A673 (cell line): Measurements from ENCODE around the gene NCKAP1.

ENCODE experiments used
- CTCF ChIP-seq: fragments of 300-800, 200-600 bp; sonication (generic); conservative IDR thresholded peaks from 2 replicates; pipeline ENCODE4 v1.5.1; 2017; ENCODE audit warnings: low read depth, mild to moderate bottlenecking, antibody characterized with exemption, low read length, moderate library complexity, mixed read lengths
- EZH2 ChIP-seq: fragments of 200-600 bp; sonication (generic); IDR thresholded peaks from 2 replicates; pipeline ENCODE4 v1.6.1; 2017; ENCODE audit warnings: borderline replicate concordance, low read depth, mild to moderate bottlenecking, mixed read lengths, antibody characterized with exemption, low read length; ENCODE audit not compliant: poor library complexity, severe bottlenecking

DNA sequence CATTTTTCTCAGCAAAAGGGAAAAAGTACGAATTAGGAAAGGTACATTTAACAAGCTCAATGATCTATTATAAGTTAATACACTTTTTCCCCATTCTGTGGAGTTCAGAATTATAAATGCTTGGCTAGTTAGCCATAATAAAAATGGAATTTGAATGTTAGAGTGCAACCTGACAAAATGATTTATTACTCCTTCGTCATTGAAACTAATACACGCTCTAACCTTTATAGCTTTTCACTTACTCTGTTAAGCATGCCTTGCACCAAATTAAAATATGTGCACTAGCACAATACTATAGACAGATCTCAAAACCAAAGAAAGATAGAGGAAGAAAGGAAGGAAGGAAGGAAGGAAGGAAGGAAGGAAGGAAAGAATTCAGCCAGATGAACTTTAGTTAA is 125.7 kb downstream of the NCKAP1 start:
- TF ChIP-seq CTCF (no peak), EZH2 (no peak)
